Naive thymus-derived CD4-positive, alpha-beta T cell (primary cell): Measurements from ENCODE around the gene MED14. TPM values are rescaled to one million over a fixed set of nuclear protein-coding genes. Genes with fewer than 3 reads are reported as not detected.
"Not testable (repeated sequence)": the region's sequence is repeated elsewhere in the genome, so short reads cannot be mapped to it uniquely, and the experiment has no call there.

Source experiments
- ATAC-seq: fragments of 150-1000 bp; cut with Tn5 transposase; 2 replicates; pipeline ENCODE4 v1.10.0; 2021; ENCODE audit warnings: mild to moderate bottlenecking, moderate library complexity
- CTCF ChIA-PET: fragments of 350-600 bp; sonication (Branson Sonifier 250); formaldehyde crosslinking; loops from one replicate; lab custom pipeline; 2021; ENCODE audit warnings: antibody characterized with exemption; lab: Charles Lee
- POLR2A ChIA-PET: fragments of 350-600 bp; sonication (Branson Sonifier 250); formaldehyde crosslinking; loops from one replicate; lab custom pipeline; 2021; ENCODE audit warnings: antibody characterized with exemption, inconsistent platforms; lab: Charles Lee
- DNase-seq, 9 donors: peaks; one replicate each; pipeline versions ENCODE4 v3.0.0 to v3.0.0-alpha.2; 2020 to 2022; ENCODE audit warnings: mixed read lengths in 1 of 9
- H3K27ac ChIP-seq: one replicate; pipeline ENCODE4 v1.7.0; 2013; ENCODE audit warnings: mild to moderate bottlenecking, low read depth, low read length, moderate library complexity
- H3K27me3 ChIP-seq, 2 donors: one replicate each; pipeline ENCODE4 v1.7.0; 2013; ENCODE audit warnings: low read length in 2 of 2, mild to moderate bottlenecking in 2 of 2, moderate library complexity in 2 of 2; ENCODE audit not compliant: control insufficient read depth in 2 of 2, insufficient read depth in 2 of 2
- H3K36me3 ChIP-seq, 3 experiments: 1 replicate in 2 of 3; 2 replicates in 1 of 3; pipeline ENCODE4 v1.7.0; 2013; ENCODE audit warnings: low read length in 3 of 3, mild to moderate bottlenecking in 3 of 3, moderate library complexity in 1 of 3; ENCODE audit not compliant: insufficient read depth in 3 of 3, control insufficient read depth in 2 of 3
- H3K4me1 ChIP-seq, 2 donors: one replicate each; pipeline ENCODE4 v1.7.0; 2013; ENCODE audit warnings: low read length in 2 of 2, mild to moderate bottlenecking in 2 of 2, moderate library complexity in 1 of 2; ENCODE audit not compliant: control insufficient read depth in 2 of 2, insufficient read depth in 2 of 2
- H3K4me3 ChIP-seq: 2 replicates; pipeline ENCODE4 v1.7.0; 2013; ENCODE audit warnings: mild to moderate bottlenecking, low read length
- H3K9me3 ChIP-seq, 3 experiments: 1 replicate in 2 of 3; 2 replicates in 1 of 3; pipeline ENCODE4 v1.7.0; 2013; ENCODE audit warnings: low read length in 3 of 3; ENCODE audit not compliant: control insufficient read depth in 2 of 3
- H3K27ac Mint-ChIP-seq, 9 donors: one replicate each; pipeline ENCODE4 v1.8.0; 2020 to 2022; ENCODE audit warnings: mixed read lengths in 9 of 9, mild to moderate bottlenecking in 8 of 9, moderate library complexity in 5 of 9, inconsistent platforms in 2 of 9
- H3K27me3 Mint-ChIP-seq, 5 donors: one replicate each; pipeline ENCODE4 v1.8.0; 2021 to 2022; ENCODE audit warnings: mixed read lengths in 5 of 5, mild to moderate bottlenecking in 1 of 5
- H3K36me3 Mint-ChIP-seq, 5 donors: one replicate each; pipeline ENCODE4 v1.8.0; 2020 to 2022; ENCODE audit warnings: mixed read lengths in 5 of 5, mild to moderate bottlenecking in 3 of 5, inconsistent platforms in 1 of 5
- H3K4me1 Mint-ChIP-seq, 7 donors: one replicate each; pipeline ENCODE4 v1.8.0; 2020 to 2022; ENCODE audit warnings: mixed read lengths in 7 of 7, mild to moderate bottlenecking in 3 of 7, inconsistent platforms in 1 of 7
- H3K4me3 Mint-ChIP-seq, 10 donors: one replicate each; pipeline ENCODE4 v1.8.0; 2020 to 2022; ENCODE audit warnings: mild to moderate bottlenecking in 10 of 10, mixed read lengths in 10 of 10, moderate library complexity in 6 of 10, inconsistent platforms in 2 of 10
- H3K9me3 Mint-ChIP-seq, 11 donors: one replicate each; pipeline ENCODE4 v1.8.0; 2020 to 2022; ENCODE audit warnings: mixed read lengths in 11 of 11, mild to moderate bottlenecking in 4 of 11, inconsistent platforms in 1 of 11, moderate library complexity in 1 of 11
- intact Hi-C, 2 donors: fragments of 100-400 bp; cut with micrococcal nuclease; formaldehyde crosslinking; loops; one replicate each; pipeline ENCODE4 v1.15.1; 2023
- polyA plus RNA-seq, 2 donors: library from polyadenylated mRNA; unstranded; fragments of 300-500 nt; fragmentation: Illumina TruSeq; gene quantifications; one replicate each; pipeline ENCODE4 v1.2.3, GENCODE V29; 2021
- total RNA-seq, 6 experiments: library from RNA in 5 of 6; stranded (reverse) in 5 of 6; gene quantifications; 1 replicate in 5 of 6; 2 replicates in 1 of 6; pipeline ENCODE4 v1.2.3 and lab custom pipeline; 2021 to 2026

MED14 gene
- total and polyA plus RNA-seq, 7 experiments from 2014 or later: 6.9 to 49.5 (median 42.1) TPM

- intact Hi-C loops: loop anchor here (1.0 to 10.0 kb wide), 5 partner anchors 7 to 1929 kb away; partner anchors contain the start of genes MID1IP1 (in 2 of the 2) and ATP6AP2 (in 1 of the 2)
- Histone ChIP-seq H3K4me1 (peaks cover 11 to 18% of the 10 kb centered on the region in 2 donors), H3K9me3 (no peaks in the 10 kb centered on the region), H3K36me3 (peaks cover 0 to 4% (median 0%) of the 10 kb centered on the region in 3 experiments), H3K27me3 (no peaks in the 10 kb centered on the region), H3K4me3 (no peak overlapping the region), H3K27ac (peak overlapping the region; percentile 93)
- peaks cover 16 to 80% (median 57%) of the 10 kb centered on the region in 7 donors for H3K4me1 Mint-ChIP-seq
- H3K36me3 Mint-ChIP-seq: peaks cover 0 to 14% (median 0%) of the 10 kb centered on the region in 5 donors
- peak overlapping the region; percentile 30 to 97 (median 83) for H3K27ac Mint-ChIP-seq
- H3K27me3 Mint-ChIP-seq: no peaks in the 10 kb centered on the region
- no peak for DNase-seq
- ChIA-PET CTCF (no interaction called here), POLR2A (no interaction called here)
- H3K9me3 Mint-ChIP-seq: no peaks in the 10 kb centered on the region
- H3K4me3 Mint-ChIP-seq: peak overlapping the region; percentile 82 to 96 (median 92)
- no peak for ATAC-seq
These were observed 1.6 kb downstream of the MED14 start for GRCh38 chrX:40733706-40734105.

GRCh38 chrX:40732499-40732898, 2.8 kb downstream of the MED14 start:
- H3K27ac ChIP-seq, H3K36me3 ChIP-seq, H3K9me3 ChIP-seq, DNase-seq, H3K27me3 Mint-ChIP-seq, H3K4me3 ChIP-seq, H3K9me3 Mint-ChIP-seq, ATAC-seq, CTCF ChIA-PET, H3K27me3 ChIP-seq: not testable (repeated sequence)
- intact Hi-C loops: loop anchor here (10.0 kb wide), 1 partner anchor 1928 kb away; the partner anchor contains the start of gene MID1IP1 (in 2 of the 2)
- peaks cover 21 to 77% (median 58%) of the 10 kb centered on the region in 7 donors for H3K4me1 Mint-ChIP-seq
- peaks cover 0 to 22% (median 8%) of the 10 kb centered on the region in 5 donors for H3K36me3 Mint-ChIP-seq
- H3K4me3 Mint-ChIP-seq: peak overlapping the region in 9 of 10 donors; percentile 2 to 92 (median 45)
- peaks cover 11 to 18% of the 10 kb centered on the region in 2 donors for H3K4me1 ChIP-seq
- peak overlapping the region in 7 of 9 donors; percentile 0 to 97 (median 60) for H3K27ac Mint-ChIP-seq
- POLR2A ChIA-PET: interaction anchor here (0.7 kb wide), 1 partner anchor 62 kb away, joined by 3 read pairs; no protein-coding TSS in a partner anchor

GRCh38 chrX:40729598-40730584, 5.5 kb downstream of the MED14 start:
- Histone ChIP-seq H3K9me3 (no peaks in the 10 kb centered on the region), H3K36me3 (no peaks in the 10 kb centered on the region), H3K4me1 (peaks cover 6 to 18% of the 10 kb centered on the region in 2 donors), H3K27ac (peak overlapping the region; percentile 55), H3K4me3 (no peak overlapping the region), H3K27me3 (no peaks in the 10 kb centered on the region)
- ChIA-PET CTCF (interaction anchor here (0.7 kb wide), 1 partner anchor 137 kb away, joined by 4 read pairs; no protein-coding TSS in a partner anchor), POLR2A (no interaction called here)
- intact Hi-C loops: loop anchor here (10.0 kb wide), 1 partner anchor 1925 kb away; the partner anchor contains the start of gene MID1IP1 (in 2 of the 2)
- ATAC-seq: no peak
- Mint-ChIP-seq H3K27ac (peak overlapping the region; percentile 25 to 79 (median 56)), H3K27me3 (no peaks in the 10 kb centered on the region), H3K36me3 (peaks cover 0 to 40% (median 16%) of the 10 kb centered on the region in 5 donors), H3K4me1 (peaks cover 23 to 82% (median 73%) of the 10 kb centered on the region in 7 donors), H3K4me3 (peak overlapping the region; percentile 16 to 63 (median 52)), H3K9me3 (no peaks in the 10 kb centered on the region)
- DNase-seq: no peak

GRCh38 chrX:40727581-40728252, 7.6 kb downstream of the MED14 start:
- CTCF ChIA-PET: interaction anchor here (0.6 kb wide), 1 partner anchor 694 kb away, joined by 4 read pairs; no protein-coding TSS in a partner anchor
- Histone ChIP-seq H3K4me3 (no peak overlapping the region), H3K4me1 (peaks cover 0 to 12% of the 10 kb centered on the region in 2 donors), H3K27me3 (no peaks in the 10 kb centered on the region), H3K9me3 (no peaks in the 10 kb centered on the region), H3K27ac (no peak overlapping the region), H3K36me3 (no peaks in the 10 kb centered on the region)
- intact Hi-C loops: no loop called here
- no peak for DNase-seq
- POLR2A ChIA-PET: interaction anchor here (0.9 kb wide), 1 partner anchor 8 kb away, joined by 3 read pairs; no protein-coding TSS in a partner anchor
- peak overlapping the region in 5 of 9 donors; percentile 11 to 85 (median 24) for H3K27ac Mint-ChIP-seq
- peak overlapping the region in 1 of 10 donors; percentile 8 for H3K4me3 Mint-ChIP-seq
- H3K9me3 Mint-ChIP-seq: no peaks in the 10 kb centered on the region
- H3K36me3 Mint-ChIP-seq: peaks cover 4 to 57% (median 22%) of the 10 kb centered on the region in 5 donors
- H3K4me1 Mint-ChIP-seq: peaks cover 25 to 83% (median 78%) of the 10 kb centered on the region in 7 donors
- H3K27me3 Mint-ChIP-seq: no peaks in the 10 kb centered on the region
- no peak for ATAC-seq

- ChIA-PET POLR2A (interaction anchor here (0.9 kb wide), 1 partner anchor 9 kb away, joined by 3 read pairs; no protein-coding TSS in a partner anchor), CTCF (interaction anchor here (0.6 kb wide), 1 partner anchor 694 kb away, joined by 4 read pairs; no protein-coding TSS in a partner anchor)
- peaks cover 0 to 19% of the 10 kb centered on the region in 2 donors for H3K4me1 ChIP-seq
- peaks cover 4 to 60% (median 25%) of the 10 kb centered on the region in 5 donors for H3K36me3 Mint-ChIP-seq
- H3K4me1 Mint-ChIP-seq: peaks cover 32 to 83% (median 81%) of the 10 kb centered on the region in 7 donors
- H3K9me3 Mint-ChIP-seq: peaks cover 0 to 5% (median 0%) of the 10 kb centered on the region in 11 donors
- H3K27ac Mint-ChIP-seq: peak overlapping the region in 1 of 9 donors; percentile 85
- H3K4me3 ChIP-seq: no peak overlapping the region
- no peak overlapping the region for H3K4me3 Mint-ChIP-seq
- no peaks in the 10 kb centered on the region for H3K27me3 Mint-ChIP-seq
- intact Hi-C loops: no loop called here
- DNase-seq (no peak), ATAC-seq (no peak)
- H3K9me3 ChIP-seq: no peaks in the 10 kb centered on the region
- no peaks in the 10 kb centered on the region for H3K27me3 ChIP-seq
- H3K36me3 ChIP-seq: no peaks in the 10 kb centered on the region
- no peak overlapping the region for H3K27ac ChIP-seq
These were observed 8.2 kb downstream of the MED14 start for GRCh38 chrX:40727093-40727492.

- H3K4me1 Mint-ChIP-seq: peaks cover 35 to 80% (median 75%) of the 10 kb centered on the region in 7 donors
- peak overlapping the region in 9 of 10 donors; percentile 15 to 73 (median 55) for H3K4me3 Mint-ChIP-seq
- CTCF ChIA-PET: no interaction called here
These were observed 12.4 kb downstream of the MED14 start for GRCh38 chrX:40722930-40723329.

More at GRCh38 chrX:40722930-40723329, 12.4 kb downstream of the MED14 start:
- Histone ChIP-seq H3K27me3 (no peaks in the 10 kb centered on the region), H3K4me3 (no peak overlapping the region), H3K36me3 (peaks cover 0 to 15% (median 0%) of the 10 kb centered on the region in 3 experiments), H3K9me3 (no peaks in the 10 kb centered on the region), H3K27ac (no peak overlapping the region), H3K4me1 (peaks cover 0 to 6% of the 10 kb centered on the region in 2 donors)
- POLR2A ChIA-PET: no interaction called here
- intact Hi-C loops: no loop called here
- Mint-ChIP-seq H3K27me3 (no peaks in the 10 kb centered on the region), H3K36me3 (peaks cover 4 to 82% (median 37%) of the 10 kb centered on the region in 5 donors), H3K27ac (peak overlapping the region; percentile 28 to 81 (median 71)), H3K9me3 (peaks cover 0 to 5% (median 0%) of the 10 kb centered on the region in 11 donors)
- ATAC-seq: peak; percentile 36
- DNase-seq: peak in 4 of 9 donors; percentile 14 to 38 (median 30)
